ENCODE data around the gene TFDP1.

- TF ChIP-seq CTCF (IDR thresholded peaks at IDR 0.05 in 8 of 11, conservative IDR thresholded peaks at IDR 0.05 in 3 of 11) (no peak), POLR2A (IDR thresholded peaks at IDR 0.05) (no peak)
Measured at GRCh38 chr13:113567681-113568080, 16.9 kb upstream of the TFDP1 start.

Data from spleen (tissue), 7 donors.